Activated naive CD4-positive, alpha-beta T cell treated with anti-CD3 and anti-CD28 coated beads, Interleukin-2, amount 50 U/mL, for 24 hours (primary cell): Measurements from ENCODE around the gene HRCT1.
"Not testable (repeated sequence)": the region's sequence is repeated elsewhere in the genome, so short reads cannot be mapped to it uniquely, and the experiment has no call there.

Experiments
- H3K27ac Mint-ChIP-seq: one replicate; pipeline ENCODE4 v1.8.0; 2021; ENCODE audit warnings: mild to moderate bottlenecking, mixed read lengths
- H3K27me3 Mint-ChIP-seq: one replicate; pipeline ENCODE4 v1.8.0; 2021; ENCODE audit warnings: mixed read lengths
- H3K36me3 Mint-ChIP-seq: one replicate; pipeline ENCODE4 v1.8.0; 2021; ENCODE audit warnings: mixed read lengths
- H3K4me1 Mint-ChIP-seq: one replicate; pipeline ENCODE4 v1.8.0; 2021; ENCODE audit warnings: mixed read lengths
- H3K4me3 Mint-ChIP-seq: one replicate; pipeline ENCODE4 v1.8.0; 2021; ENCODE audit warnings: mild to moderate bottlenecking, mixed read lengths
- H3K9me3 Mint-ChIP-seq: one replicate; pipeline ENCODE4 v1.8.0; 2021; ENCODE audit warnings: mixed read lengths

Gene HRCT1

GRCh38 chr9:35872505-35872904, 33.5 kb upstream of the HRCT1 start:
- no peak overlapping the region for H3K27ac Mint-ChIP-seq
- no peak overlapping the region for H3K4me3 Mint-ChIP-seq

GRCh38 chr9:35882263-35882848, 23.6 kb upstream of the HRCT1 start:
- Mint-ChIP-seq H3K4me3 (no peak overlapping the region), H3K4me1 (no peaks in the 10 kb centered on the region), H3K36me3 (peaks cover 4% of the 10 kb centered on the region), H3K27me3 (peaks cover 3% of the 10 kb centered on the region), H3K27ac (peak overlapping the region; percentile 20), H3K9me3 (peaks cover 5% of the 10 kb centered on the region)

More at GRCh38 chr9:35872505-35872904, 33.5 kb upstream of the HRCT1 start:
- H3K9me3 Mint-ChIP-seq = peaks cover 4% of the 10 kb centered on the region
- peaks cover 1% of the 10 kb centered on the region for H3K27me3 Mint-ChIP-seq
- H3K4me1 Mint-ChIP-seq = no peaks in the 10 kb centered on the region
- H3K36me3 Mint-ChIP-seq = peaks cover 3% of the 10 kb centered on the region

DNA sequence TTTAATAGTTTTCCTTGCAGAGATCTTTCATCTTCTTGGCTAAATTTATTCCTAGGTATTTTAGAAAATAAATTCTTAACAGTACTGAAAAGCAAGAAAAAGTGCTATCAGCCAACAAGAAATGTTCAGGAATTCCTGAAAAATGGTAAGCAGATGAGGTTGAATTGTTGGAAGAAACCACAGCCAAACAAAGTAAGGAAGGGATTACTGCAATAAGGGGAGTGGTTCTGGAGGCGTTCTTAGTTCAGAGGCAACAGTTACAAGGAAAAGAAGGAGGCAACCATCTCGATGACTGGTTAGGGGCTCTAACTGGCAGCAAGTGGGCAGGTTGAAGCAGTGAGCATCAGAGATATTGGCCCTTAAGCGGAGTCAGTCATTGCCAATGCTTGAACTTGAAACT, 23.0 kb upstream of the HRCT1 start:
- H3K9me3 Mint-ChIP-seq = no peaks in the 10 kb centered on the region
- no peaks in the 10 kb centered on the region for H3K36me3 Mint-ChIP-seq
- H3K27me3 Mint-ChIP-seq = peaks cover 3% of the 10 kb centered on the region
- H3K27ac Mint-ChIP-seq = no peak overlapping the region
- no peak overlapping the region for H3K4me3 Mint-ChIP-seq
- H3K4me1 Mint-ChIP-seq = no peaks in the 10 kb centered on the region

DNA sequence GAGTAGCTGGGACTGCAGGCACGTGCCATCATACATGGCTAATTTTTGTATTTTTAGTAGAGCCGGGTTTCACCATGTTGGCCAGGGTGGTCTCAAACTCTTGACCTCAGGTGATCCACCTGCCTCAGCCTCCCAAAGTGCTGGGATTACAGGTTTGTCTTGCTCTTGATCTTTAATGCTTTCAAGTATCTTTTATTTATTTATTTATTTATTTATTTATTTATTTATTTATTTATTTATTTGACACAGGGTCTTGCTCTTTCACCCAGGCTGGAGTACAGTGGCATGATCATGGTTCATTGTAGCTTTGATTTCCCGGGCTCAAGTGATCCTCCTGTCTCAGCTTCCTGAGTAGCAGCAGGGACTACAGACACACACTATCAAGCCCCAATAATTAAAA, 21.1 kb upstream of the HRCT1 start:
- H3K27me3 Mint-ChIP-seq, H3K27ac Mint-ChIP-seq, H3K36me3 Mint-ChIP-seq, H3K4me3 Mint-ChIP-seq, H3K4me1 Mint-ChIP-seq, H3K9me3 Mint-ChIP-seq: not testable (repeated sequence)

DNA sequence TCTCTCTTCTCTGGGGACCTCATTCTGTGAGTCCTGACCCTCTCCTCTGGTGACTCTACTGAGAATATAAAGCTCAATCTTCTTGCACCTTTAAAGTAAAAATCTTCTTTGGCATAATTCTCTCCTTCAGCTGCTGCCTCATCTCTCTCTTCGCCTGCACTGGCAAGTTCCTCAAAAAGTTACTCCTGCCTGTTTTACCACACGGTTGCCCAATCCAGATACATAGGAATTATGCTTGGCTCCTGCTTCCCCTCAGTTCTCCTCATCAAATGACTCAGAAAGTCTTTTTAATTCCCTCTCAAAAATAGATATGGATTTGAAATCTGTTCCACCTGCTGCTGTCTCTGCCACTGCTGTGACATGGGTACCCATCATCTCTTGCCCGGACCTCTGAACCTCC, 14.4 kb upstream of the HRCT1 start:
- Mint-ChIP-seq H3K27ac (no peak overlapping the region), H3K36me3 (no peaks in the 10 kb centered on the region), H3K9me3 (no peaks in the 10 kb centered on the region), H3K27me3 (peaks cover 8% of the 10 kb centered on the region), H3K4me1 (no peaks in the 10 kb centered on the region), H3K4me3 (no peak overlapping the region)

- no peaks in the 10 kb centered on the region for H3K4me1 Mint-ChIP-seq
- H3K27me3 Mint-ChIP-seq = peaks cover 8% of the 10 kb centered on the region
- H3K4me3 Mint-ChIP-seq = no peak overlapping the region
- no peaks in the 10 kb centered on the region for H3K36me3 Mint-ChIP-seq
- H3K27ac Mint-ChIP-seq = no peak overlapping the region
- H3K9me3 Mint-ChIP-seq = no peaks in the 10 kb centered on the region
Measured at GRCh38 chr9:35892051-35892450, 14.0 kb upstream of the HRCT1 start.

- H3K9me3 Mint-ChIP-seq = no peaks in the 10 kb centered on the region
- no peaks in the 10 kb centered on the region for H3K36me3 Mint-ChIP-seq
- peaks cover 9% of the 10 kb centered on the region for H3K27me3 Mint-ChIP-seq
- no peak overlapping the region for H3K4me3 Mint-ChIP-seq
- no peaks in the 10 kb centered on the region for H3K4me1 Mint-ChIP-seq
- no peak overlapping the region for H3K27ac Mint-ChIP-seq
Measured at GRCh38 chr9:35896570-35896969, 9.4 kb upstream of the HRCT1 start.

DNA sequence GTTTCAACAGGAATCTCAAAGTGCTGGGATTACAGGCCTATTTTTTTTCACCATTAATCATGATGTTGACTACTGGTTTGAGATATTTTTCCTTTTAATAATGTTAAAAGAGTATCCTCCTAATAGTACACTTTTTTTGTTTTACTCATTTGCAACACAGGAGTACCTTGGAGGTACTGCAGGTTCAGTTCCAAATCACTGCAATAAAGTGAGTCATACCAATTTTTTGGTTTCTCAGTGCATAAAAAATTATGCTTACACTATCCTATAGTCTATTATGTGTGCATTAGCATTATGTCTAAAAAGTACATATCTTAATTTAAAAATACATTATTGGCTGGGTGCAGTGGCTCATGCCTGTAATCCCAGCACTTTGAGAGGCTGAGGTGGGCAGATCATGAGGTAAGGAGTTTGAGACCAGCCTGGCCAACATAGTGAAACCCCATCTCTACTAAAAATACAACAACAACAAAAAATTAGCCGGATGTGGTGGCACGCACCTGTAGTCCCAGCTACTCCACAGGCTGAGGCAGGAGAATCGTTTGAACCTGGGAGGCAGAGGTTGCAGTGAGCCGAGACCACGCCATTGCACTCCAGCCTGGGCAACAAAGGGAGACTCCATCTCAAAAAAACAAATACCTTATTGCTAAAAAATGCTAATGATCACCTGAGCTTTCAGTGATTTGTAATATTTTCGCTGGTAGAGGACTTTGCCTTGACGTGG, 8.5 kb upstream of the HRCT1 start:
- not testable (repeated sequence) for H3K9me3 Mint-ChIP-seq, H3K27ac Mint-ChIP-seq, H3K4me1 Mint-ChIP-seq, H3K36me3 Mint-ChIP-seq, H3K4me3 Mint-ChIP-seq, H3K27me3 Mint-ChIP-seq

DNA sequence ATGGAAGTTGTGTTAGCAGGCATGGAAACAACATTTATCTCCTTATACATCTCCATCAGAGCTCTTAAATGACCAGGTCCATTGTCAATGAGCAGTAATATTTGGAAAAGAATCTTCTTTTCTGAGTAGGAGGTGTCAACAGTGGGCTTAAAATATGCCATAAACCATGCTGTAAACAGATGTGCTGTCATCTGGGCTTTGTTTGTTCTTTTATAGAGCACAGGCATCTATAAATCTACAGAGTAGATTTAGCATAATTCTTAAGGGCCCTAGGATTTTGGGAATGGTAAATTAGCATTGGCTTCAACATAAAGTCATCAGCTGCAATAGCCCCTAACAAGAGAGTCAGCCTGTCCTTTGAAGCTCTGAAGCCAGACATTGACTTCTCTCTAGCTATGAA, 7.7 kb upstream of the HRCT1 start:
- no peaks in the 10 kb centered on the region for H3K9me3 Mint-ChIP-seq
- H3K4me1 Mint-ChIP-seq = peaks cover 6% of the 10 kb centered on the region
- peaks cover 3% of the 10 kb centered on the region for H3K27me3 Mint-ChIP-seq
- no peak overlapping the region for H3K4me3 Mint-ChIP-seq
- H3K36me3 Mint-ChIP-seq = no peaks in the 10 kb centered on the region
- H3K27ac Mint-ChIP-seq = no peak overlapping the region

DNA sequence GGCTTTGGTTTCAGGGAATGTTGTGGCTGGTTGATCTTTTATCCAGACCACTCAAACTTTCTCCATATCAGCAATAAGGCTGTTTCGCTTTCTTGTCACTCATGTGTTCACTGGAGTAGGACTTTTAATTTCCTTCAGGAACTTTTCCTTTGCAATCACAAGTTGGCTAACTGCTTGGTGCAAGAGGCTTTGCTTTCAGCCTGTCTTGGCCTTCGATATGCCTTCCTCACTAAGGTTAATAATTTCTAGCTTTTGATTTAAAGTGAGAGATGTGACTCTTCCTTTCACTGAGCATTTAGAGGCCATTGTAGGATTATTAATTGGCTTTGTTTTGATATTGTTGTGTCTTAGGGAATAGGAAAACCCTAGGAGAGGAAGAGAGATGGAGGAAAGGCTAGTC, 7.0 kb upstream of the HRCT1 start:
- Mint-ChIP-seq H3K27me3 (peaks cover 2% of the 10 kb centered on the region), H3K27ac (no peak overlapping the region), H3K4me1 (peaks cover 11% of the 10 kb centered on the region), H3K36me3 (no peaks in the 10 kb centered on the region), H3K4me3 (no peak overlapping the region), H3K9me3 (no peaks in the 10 kb centered on the region)

- H3K9me3 Mint-ChIP-seq = no peaks in the 10 kb centered on the region
- no peak overlapping the region for H3K27ac Mint-ChIP-seq
Measured at GRCh38 chr9:35903049-35903448, 3.0 kb upstream of the HRCT1 start.

GRCh38 chr9:35904338-35904737, 1.7 kb upstream of the HRCT1 start:
- peaks cover 46% of the 10 kb centered on the region for H3K4me1 Mint-ChIP-seq
- no peaks in the 10 kb centered on the region for H3K9me3 Mint-ChIP-seq
- H3K27ac Mint-ChIP-seq = no peak overlapping the region
- H3K4me3 Mint-ChIP-seq = no peak overlapping the region
- no peaks in the 10 kb centered on the region for H3K36me3 Mint-ChIP-seq
- H3K27me3 Mint-ChIP-seq = peaks cover 2% of the 10 kb centered on the region

More at GRCh38 chr9:35903049-35903448, 3.0 kb upstream of the HRCT1 start:
- Mint-ChIP-seq H3K4me1 (peaks cover 33% of the 10 kb centered on the region), H3K4me3 (no peak overlapping the region), H3K36me3 (no peaks in the 10 kb centered on the region), H3K27me3 (peaks cover 2% of the 10 kb centered on the region)

DNA sequence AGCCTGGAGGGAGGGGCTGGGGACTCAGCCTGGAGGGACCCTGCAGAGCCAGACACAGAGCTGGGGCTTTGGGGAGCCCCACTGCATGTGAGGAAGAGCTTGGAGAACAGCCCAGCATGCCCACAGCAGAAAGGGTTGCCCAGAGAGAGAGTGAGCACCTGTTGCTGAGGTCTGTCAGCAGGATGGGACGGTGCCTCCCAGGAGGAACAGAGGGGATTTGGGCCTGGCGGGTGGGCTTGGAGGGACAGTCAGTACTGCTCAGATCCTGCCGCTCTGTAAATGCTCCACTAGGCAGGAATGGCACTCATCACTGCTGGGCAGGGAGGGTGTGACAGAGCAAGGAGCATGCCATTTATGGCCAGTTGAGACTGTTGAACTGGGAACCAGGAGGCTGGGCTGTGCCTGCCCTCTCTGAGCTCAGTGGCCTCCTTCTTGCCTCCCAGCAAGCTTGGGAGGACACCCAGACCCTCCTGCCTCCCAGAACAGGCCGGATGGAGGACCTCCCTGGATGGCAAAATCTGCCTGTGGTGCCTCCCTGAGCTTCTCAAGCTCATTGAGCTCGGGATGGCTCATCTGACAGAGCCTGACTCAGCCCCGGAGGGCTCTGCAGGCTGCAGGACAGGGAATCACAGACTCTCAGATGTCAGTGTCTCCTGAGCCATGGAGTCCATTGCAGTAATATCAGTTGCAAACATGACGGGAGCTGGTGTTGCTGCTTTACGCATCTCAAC, 786 bp upstream of the HRCT1 start:
- H3K36me3 Mint-ChIP-seq = no peaks in the 10 kb centered on the region
- no peak overlapping the region for H3K27ac Mint-ChIP-seq

GRCh38 chr9:35906923-35907699, 1.1 kb downstream of the HRCT1 start:
- H3K27ac Mint-ChIP-seq = no peak overlapping the region
- peaks cover 72% of the 10 kb centered on the region for H3K4me1 Mint-ChIP-seq
- H3K9me3 Mint-ChIP-seq = no peaks in the 10 kb centered on the region
- no peaks in the 10 kb centered on the region for H3K27me3 Mint-ChIP-seq
- H3K4me3 Mint-ChIP-seq = no peak overlapping the region
- no peaks in the 10 kb centered on the region for H3K36me3 Mint-ChIP-seq

More for the DNA sequence above, 786 bp upstream of the HRCT1 start:
- Mint-ChIP-seq H3K4me1 (peaks cover 55% of the 10 kb centered on the region), H3K9me3 (no peaks in the 10 kb centered on the region), H3K4me3 (no peak overlapping the region), H3K27me3 (peaks cover 2% of the 10 kb centered on the region)

- Mint-ChIP-seq H3K27me3 (no peaks in the 10 kb centered on the region), H3K9me3 (no peaks in the 10 kb centered on the region), H3K36me3 (no peaks in the 10 kb centered on the region), H3K27ac (no peak overlapping the region), H3K4me1 (peaks cover 73% of the 10 kb centered on the region), H3K4me3 (peak overlapping the region; percentile 42)
Measured at GRCh38 chr9:35907711-35908503, 1.9 kb downstream of the HRCT1 start.
